MG63 (cell line): ENCODE measurements around the gene NAALADL2. TPM values are rescaled to one million over a fixed set of nuclear protein-coding genes. Genes with fewer than 3 reads are reported as not detected.
"Not testable (repeated sequence)": the region's sequence is repeated elsewhere in the genome, so short reads cannot be mapped to it uniquely, and the experiment has no call there.

ENCODE experiments used
- DNase-seq: peaks from one replicate; pipeline ENCODE4 v3.0.0-alpha.2; 2020
- H3K27me3 ChIP-seq: fragments of 250-450 bp; sonication (Bioruptor Pico); 2 replicates; pipeline ENCODE4 v1.5.1; 2020; ENCODE audit warnings: mild to moderate bottlenecking, moderate library complexity
- H3K36me3 ChIP-seq: fragments of 250-450 bp; sonication (Bioruptor Pico); 2 replicates; pipeline ENCODE4 v1.5.1; 2020; ENCODE audit warnings: mild to moderate bottlenecking, moderate library complexity
- H3K4me3 ChIP-seq: fragments of 250-450 bp; sonication (Bioruptor Pico); 2 replicates; pipeline ENCODE4 v1.5.1; 2020; ENCODE audit warnings: mild to moderate bottlenecking, moderate library complexity
- H3K9me3 ChIP-seq: fragments of 250-450 bp; sonication (Bioruptor Pico); 2 replicates; pipeline ENCODE4 v1.5.1; 2020; ENCODE audit warnings: mild to moderate bottlenecking, moderate library complexity
- total RNA-seq: library from RNA; depleted of rRNA; stranded (reverse); fragments of >200 nt; shearing (Covaris generic); gene quantifications from 2 replicates; pipeline ENCODE4 v1.2.3, GENCODE V29; 2014; ENCODE audit warnings: low replicate concordance

The NAALADL2 gene
- total RNA-seq, 1 experiment from 2014 or later, result 1.6 TPM

GRCh38 chr3:175343946-175344345 is 484.8 kb downstream of the NAALADL2 start:
- no peak for DNase-seq
- Histone ChIP-seq H3K9me3 (no peaks in the 10 kb centered on the region), H3K27me3 (no peaks in the 10 kb centered on the region), H3K36me3 (no peaks in the 10 kb centered on the region), H3K4me3 (no peak overlapping the region)

- DNase-seq, result peak; percentile 91
- Histone ChIP-seq H3K27me3 (no peaks in the 10 kb centered on the region), H3K4me3 (no peak overlapping the region), H3K36me3 (no peaks in the 10 kb centered on the region), H3K9me3 (0 out of 2 replicates have a peak, but pooled peaks cover 3% of the 10 kb centered on the region)
Observed at GRCh38 chr3:175346573-175347356, 487.6 kb downstream of the NAALADL2 start.

DNA sequence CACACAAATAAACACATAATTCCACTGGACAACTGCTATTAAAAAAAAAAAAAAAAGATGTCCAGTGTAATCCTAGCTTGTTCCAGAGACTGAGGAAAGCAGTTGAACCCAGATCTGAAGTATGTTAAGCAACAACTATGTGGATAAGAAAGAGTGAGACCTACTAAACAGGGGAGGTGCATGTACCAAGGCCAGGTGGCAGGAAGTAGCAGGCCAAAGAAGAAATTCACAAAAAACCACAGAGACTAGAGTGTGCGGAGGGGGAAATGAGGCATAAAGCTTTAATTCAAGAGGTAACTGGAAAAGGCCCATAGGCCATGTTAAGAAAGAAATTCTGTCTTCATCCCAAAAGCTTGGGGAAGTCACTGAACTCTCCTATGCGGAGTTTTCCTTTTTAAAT is 490.0 kb downstream of the NAALADL2 start:
- Histone ChIP-seq H3K27me3 (no peaks in the 10 kb centered on the region), H3K36me3 (no peaks in the 10 kb centered on the region), H3K4me3 (no peak overlapping the region), H3K9me3 (0 out of 2 replicates have a peak, but pooled peaks cover 3% of the 10 kb centered on the region)
- no peak for DNase-seq

DNA sequence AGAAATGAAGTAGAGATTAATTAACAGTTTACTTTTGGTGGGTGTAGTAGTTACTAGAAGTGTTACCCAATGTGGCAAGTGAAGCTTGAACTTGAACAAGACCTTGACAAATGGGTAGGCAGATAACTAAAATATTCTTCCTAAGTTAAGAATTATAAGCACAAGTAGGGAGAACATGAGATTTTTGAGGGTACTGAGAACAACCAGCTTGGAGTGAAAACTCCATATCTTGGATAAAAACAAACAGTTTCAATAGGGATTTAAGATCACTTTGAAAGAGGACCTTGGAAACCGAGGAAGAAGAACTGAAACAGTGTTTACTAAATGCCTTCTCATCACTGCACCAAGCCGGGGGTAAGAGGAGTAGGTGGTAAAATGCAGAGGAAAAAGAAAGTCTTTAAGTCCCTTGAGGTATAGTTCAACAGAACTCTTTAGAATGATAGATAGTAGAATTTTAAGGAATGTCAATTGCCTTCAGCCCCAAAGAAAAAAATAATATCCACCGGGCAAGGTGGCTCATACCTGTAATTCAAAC is 496.7 kb downstream of the NAALADL2 start:
- H3K4me3 ChIP-seq, result no peak overlapping the region
- no peak for DNase-seq
- H3K9me3 ChIP-seq, result 0 out of 2 replicates have a peak, but pooled peaks cover 3% of the 10 kb centered on the region
- no peaks in the 10 kb centered on the region for H3K27me3 ChIP-seq
- H3K36me3 ChIP-seq, result no peaks in the 10 kb centered on the region

DNA sequence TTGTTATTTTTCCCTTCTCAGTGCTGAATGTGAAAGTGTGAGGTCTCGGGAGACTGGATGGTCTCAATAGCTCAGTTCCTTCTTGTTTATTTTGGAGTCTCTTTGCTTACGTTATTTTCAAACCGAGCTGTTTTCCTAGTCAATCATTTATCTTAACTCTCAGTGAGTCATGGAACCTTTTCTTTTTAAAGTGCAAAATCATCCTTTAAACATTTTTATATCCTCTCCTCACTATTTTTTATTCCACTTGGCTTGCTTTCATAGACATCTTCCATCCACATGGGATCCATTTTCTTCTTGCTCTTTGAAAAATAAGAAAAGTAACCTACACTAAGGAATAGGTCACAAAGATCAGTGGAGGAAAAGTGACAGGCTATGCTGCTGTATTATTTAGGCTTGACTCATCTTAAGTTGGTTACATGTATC is 497.8 kb downstream of the NAALADL2 start:
- Histone ChIP-seq H3K9me3 (no peaks in the 10 kb centered on the region), H3K4me3 (no peak overlapping the region), H3K36me3 (no peaks in the 10 kb centered on the region), H3K27me3 (no peaks in the 10 kb centered on the region)
- no peak for DNase-seq

GRCh38 chr3:175357758-175358157 is 498.6 kb downstream of the NAALADL2 start:
- Histone ChIP-seq H3K4me3 (no peak overlapping the region), H3K9me3 (no peaks in the 10 kb centered on the region), H3K36me3 (no peaks in the 10 kb centered on the region), H3K27me3 (no peaks in the 10 kb centered on the region)
- no peak for DNase-seq

GRCh38 chr3:175358935-175359334 is 499.8 kb downstream of the NAALADL2 start:
- Histone ChIP-seq H3K36me3 (no peaks in the 10 kb centered on the region), H3K9me3 (no peaks in the 10 kb centered on the region), H3K27me3 (no peaks in the 10 kb centered on the region), H3K4me3 (no peak overlapping the region)
- no peak for DNase-seq

DNA sequence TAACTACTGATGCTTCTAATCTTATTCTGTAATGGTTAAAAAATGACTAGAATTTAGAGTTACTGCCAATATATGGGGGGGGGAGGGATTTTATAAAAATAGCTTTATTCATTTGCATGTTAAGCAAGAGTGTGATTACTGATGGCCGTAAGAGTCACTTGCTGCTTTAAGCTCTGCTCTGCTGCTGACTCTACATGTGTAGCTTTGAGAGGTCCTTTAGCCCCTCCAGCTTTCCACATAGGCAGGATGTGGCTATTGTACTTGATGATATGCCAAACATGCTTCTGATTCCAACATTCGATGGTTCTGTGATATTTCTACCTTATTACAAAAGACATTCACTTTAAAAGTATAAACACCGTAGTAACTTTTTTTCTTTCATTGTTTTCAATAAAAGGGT is 511.3 kb downstream of the NAALADL2 start:
- DNase-seq, result peak; percentile 5
- H3K9me3 ChIP-seq, H3K4me3 ChIP-seq, H3K27me3 ChIP-seq, H3K36me3 ChIP-seq: not testable (repeated sequence)

DNA sequence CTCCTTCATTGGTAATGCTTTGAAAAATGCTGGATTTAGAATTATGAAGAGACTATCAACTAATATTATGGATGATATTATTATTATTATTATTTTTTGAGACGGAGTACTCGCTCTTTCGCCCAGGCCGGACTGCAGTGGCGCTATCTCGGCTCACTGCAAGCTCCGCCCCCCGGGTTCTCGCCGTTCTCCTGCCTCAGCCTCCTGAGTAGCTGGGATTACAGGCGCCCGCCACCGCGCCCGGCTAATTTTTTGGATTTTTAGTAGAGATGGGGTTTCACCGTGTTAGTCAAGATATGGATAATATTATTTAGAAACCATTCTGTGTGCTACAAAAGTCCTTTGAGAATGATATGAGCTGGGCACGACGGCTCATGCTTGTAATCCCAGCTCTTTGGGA is 512.1 kb downstream of the NAALADL2 start:
- H3K4me3 ChIP-seq, DNase-seq, H3K9me3 ChIP-seq, H3K36me3 ChIP-seq, H3K27me3 ChIP-seq: not testable (repeated sequence)

DNA sequence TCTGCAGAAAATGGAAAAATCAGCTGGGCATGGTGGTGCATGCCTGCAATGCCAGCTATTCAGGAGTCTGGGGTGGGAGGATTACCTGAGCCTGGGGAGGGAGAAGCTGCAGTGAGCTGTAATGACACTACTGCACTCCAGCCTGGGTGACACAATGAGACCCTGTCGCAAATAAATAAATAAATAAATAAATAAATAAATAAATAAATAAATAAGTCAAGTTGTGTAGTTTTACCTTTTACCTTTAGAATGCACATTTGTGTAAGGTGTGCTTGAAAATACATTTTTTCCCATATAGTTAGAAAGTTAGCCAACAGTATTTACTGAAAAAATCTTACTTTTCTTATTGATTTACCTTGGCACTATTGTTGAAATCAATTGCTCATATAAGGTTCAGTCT is 515.6 kb downstream of the NAALADL2 start:
- Histone ChIP-seq H3K9me3 (no peaks in the 10 kb centered on the region), H3K27me3 (no peaks in the 10 kb centered on the region), H3K4me3 (no peak overlapping the region), H3K36me3 (no peaks in the 10 kb centered on the region)
- DNase-seq, result no peak

- H3K27me3 ChIP-seq, result no peaks in the 10 kb centered on the region
- no peak for DNase-seq
- no peaks in the 10 kb centered on the region for H3K36me3 ChIP-seq
- H3K4me3 ChIP-seq, result no peak overlapping the region
- H3K9me3 ChIP-seq, result no peaks in the 10 kb centered on the region
Observed at GRCh38 chr3:175378348-175378747, 519.2 kb downstream of the NAALADL2 start.

GRCh38 chr3:175381685-175382084 is 522.6 kb downstream of the NAALADL2 start:
- no peak for DNase-seq
- no peaks in the 10 kb centered on the region for H3K27me3 ChIP-seq
- H3K36me3 ChIP-seq, result no peaks in the 10 kb centered on the region
- no peaks in the 10 kb centered on the region for H3K9me3 ChIP-seq
- H3K4me3 ChIP-seq, result no peak overlapping the region

DNA sequence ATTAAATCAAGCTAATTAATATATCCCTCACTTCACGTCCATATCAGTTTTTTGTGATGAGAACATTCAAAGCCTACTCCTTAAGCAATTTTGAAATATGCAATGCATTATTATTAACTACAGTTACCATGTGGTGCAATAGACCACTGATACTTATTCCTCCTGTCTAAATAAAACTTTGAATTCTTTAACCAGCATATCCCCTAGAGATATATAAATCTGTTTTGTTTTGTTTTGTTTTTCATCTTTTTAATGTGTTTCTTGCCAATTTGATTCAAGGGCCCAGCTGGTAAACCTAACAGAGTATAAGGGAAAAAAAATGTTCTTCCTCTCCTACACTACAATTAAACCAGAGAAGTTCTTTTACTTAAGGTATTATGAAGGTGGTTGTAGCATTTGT is 524.2 kb downstream of the NAALADL2 start:
- no peak overlapping the region for H3K4me3 ChIP-seq
- no peaks in the 10 kb centered on the region for H3K36me3 ChIP-seq
- no peaks in the 10 kb centered on the region for H3K27me3 ChIP-seq
- H3K9me3 ChIP-seq, result no peaks in the 10 kb centered on the region
- DNase-seq, result no peak

DNA sequence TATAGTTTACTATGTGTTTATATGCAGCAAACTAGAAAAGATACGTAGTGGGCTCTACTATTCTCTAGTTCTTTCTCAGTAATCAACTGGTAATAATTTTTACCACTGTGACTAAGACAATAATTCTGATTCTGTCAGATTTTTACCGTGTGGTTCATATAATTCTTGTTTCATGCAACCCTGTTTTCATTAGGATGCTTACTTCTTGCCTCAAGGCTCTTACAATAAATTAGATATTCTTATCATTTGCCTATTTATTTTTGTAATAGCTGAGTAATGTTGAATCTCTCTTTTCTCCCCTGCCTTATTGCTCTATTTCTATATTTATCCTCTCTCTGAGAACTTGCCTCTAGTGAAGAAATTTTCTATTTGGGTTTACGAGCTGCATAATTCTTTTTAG is 524.7 kb downstream of the NAALADL2 start:
- no peak overlapping the region for H3K4me3 ChIP-seq
- H3K36me3 ChIP-seq, result no peaks in the 10 kb centered on the region
- no peak for DNase-seq
- H3K9me3 ChIP-seq, result no peaks in the 10 kb centered on the region
- no peaks in the 10 kb centered on the region for H3K27me3 ChIP-seq

DNA sequence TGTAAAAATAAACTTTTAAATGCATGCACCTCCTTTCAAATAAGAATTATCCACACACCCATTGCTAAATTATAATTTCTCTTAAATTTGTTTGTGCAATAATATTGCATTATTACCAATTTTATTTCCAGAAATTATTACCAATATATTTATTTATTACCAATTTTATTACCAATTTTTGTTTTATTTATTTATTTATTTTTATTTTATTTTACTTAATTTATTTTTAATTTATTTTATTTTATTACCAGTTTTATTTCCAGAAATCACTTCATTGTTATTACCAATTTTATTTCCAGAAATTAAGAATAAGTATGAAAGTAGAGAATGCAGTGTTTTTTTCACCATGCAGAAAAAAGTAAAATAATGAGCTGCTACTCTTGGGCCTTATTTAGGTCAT is 525.4 kb downstream of the NAALADL2 start:
- no peaks in the 10 kb centered on the region for H3K9me3 ChIP-seq
- no peaks in the 10 kb centered on the region for H3K36me3 ChIP-seq
- H3K27me3 ChIP-seq, result no peaks in the 10 kb centered on the region
- DNase-seq, result no peak
- H3K4me3 ChIP-seq, result no peak overlapping the region

- Histone ChIP-seq H3K36me3 (no peaks in the 10 kb centered on the region), H3K27me3 (no peaks in the 10 kb centered on the region), H3K4me3 (no peak overlapping the region), H3K9me3 (no peaks in the 10 kb centered on the region)
- DNase-seq, result no peak
Observed at GRCh38 chr3:175386630-175387029, 527.5 kb downstream of the NAALADL2 start.

DNA sequence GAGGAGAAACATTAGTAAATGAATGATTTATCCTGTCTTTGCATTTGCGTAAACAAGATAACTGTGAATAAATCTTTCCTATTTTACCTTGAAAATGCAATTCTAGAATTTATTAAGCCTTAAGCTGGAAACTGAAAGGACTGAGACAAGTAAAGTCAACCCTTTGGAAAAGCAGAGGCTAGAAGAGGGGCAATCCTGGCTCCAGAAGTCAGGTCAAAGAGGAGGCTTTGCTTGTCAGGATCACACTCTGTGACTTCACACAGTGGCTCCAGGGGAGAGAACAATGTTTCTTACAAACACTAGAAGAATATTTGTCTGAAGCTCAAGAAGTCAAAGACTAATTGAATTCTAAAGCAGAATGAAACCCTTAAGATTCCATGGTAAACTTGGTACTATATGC is 530.4 kb downstream of the NAALADL2 start:
- H3K9me3 ChIP-seq, result peaks cover 5% of the 10 kb centered on the region
- DNase-seq, result no peak
- H3K4me3 ChIP-seq, result no peak overlapping the region
- no peaks in the 10 kb centered on the region for H3K27me3 ChIP-seq
- H3K36me3 ChIP-seq, result no peaks in the 10 kb centered on the region

DNA sequence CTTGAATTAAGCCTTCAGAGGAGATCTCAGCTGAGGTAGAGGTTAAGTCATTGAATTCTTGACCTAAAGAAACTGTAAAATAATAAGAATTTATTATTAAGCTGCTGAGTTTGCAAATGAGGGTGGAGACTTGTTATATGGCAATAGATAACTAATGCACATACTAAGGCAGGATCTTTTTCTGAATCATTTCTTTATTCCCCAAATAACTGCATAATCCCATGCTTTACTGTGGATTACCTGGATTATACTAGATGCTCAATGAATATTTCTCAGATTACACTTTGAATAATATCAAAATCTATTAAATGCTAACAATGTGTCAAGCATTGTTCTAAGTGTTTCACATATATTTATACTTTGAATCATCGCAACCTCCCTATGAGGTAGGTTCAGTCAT is 532.5 kb downstream of the NAALADL2 start:
- Histone ChIP-seq H3K4me3 (no peak overlapping the region), H3K27me3 (no peaks in the 10 kb centered on the region), H3K9me3 (peaks cover 5% of the 10 kb centered on the region), H3K36me3 (no peaks in the 10 kb centered on the region)
- no peak for DNase-seq
